ENCODE results near the gene ARL8B.

GRCh38 chr3:5181469-5182141 lies 59.5 kb downstream of the ARL8B start:
- TF ChIP-seq EZH2 (IDR thresholded peaks at IDR 0.05) (no peak), POLR2AphosphoS5 (IDR thresholded peaks at IDR 0.05; ENCODE audit: borderline replicate concordance, low read depth, low read length) (no peak), FOXP2 (optimal IDR thresholded peaks at IDR 0.05; ENCODE audit: control extremely low read depth, extremely low read length, insufficient read depth) (no peak)

Data from SK-N-MC (cell line).